NB4 (cell line): ENCODE measurements around the gene PPP1R9B.
A peak's percentile ranks its signal among the peaks of the same experiment; 100 is the strongest.

Experiments used
- DNase-seq: peaks from one replicate; pipeline ENCODE4 v3.0.0; 2010; ENCODE audit warnings: low read depth
- H3K4me3 ChIP-seq: one replicate; pipeline ENCODE4 v1.5.1; 2011; ENCODE audit warnings: mild to moderate bottlenecking, low read depth, low read length, moderate library complexity
- CTCF ChIP-seq: IDR thresholded peaks from one replicate; pipeline ENCODE4 v1.5.1; 2012; ENCODE audit warnings: low read depth, low read length
- MYC ChIP-seq: IDR thresholded peaks from 2 replicates; pipeline ENCODE4 v1.6.1; 2011; ENCODE audit warnings: low read depth, low read length
- POLR2A ChIP-seq: IDR thresholded peaks from 2 replicates; pipeline ENCODE4 v1.6.1; 2011; ENCODE audit warnings: mild to moderate bottlenecking; ENCODE audit not compliant: insufficient read length; ENCODE audit errors: extremely low read depth
- TF ChIP-seq, protein P1 (sequence below): IDR thresholded peaks from 2 replicates; pipeline ENCODE4 v1.6.1; 2011; ENCODE audit warnings: low read depth, low read length

The PPP1R9B gene

GRCh38 chr17:50094753-50095619 is 55.5 kb downstream of the PPP1R9B start, which contains the start of gene PDK2:
TSS of gene PDK2 (plus strand) at chr17:50095351. CDS start at chr17:50095436, 85 bp downstream.
- H3K4me3 ChIP-seq = no peak within 1 kb of the TSS
- DNase-seq = peak; percentile 45
- TF ChIP-seq, protein P1, sequence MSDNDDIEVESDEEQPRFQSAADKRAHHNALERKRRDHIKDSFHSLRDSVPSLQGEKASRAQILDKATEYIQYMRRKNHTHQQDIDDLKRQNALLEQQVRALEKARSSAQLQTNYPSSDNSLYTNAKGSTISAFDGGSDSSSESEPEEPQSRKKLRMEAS = peak; percentile 77
- no peak for TF ChIP-seq CTCF

GRCh38 chr17:50094243-50094752 is 56.2 kb downstream of the PPP1R9B start:
- DNase-seq = peak; percentile 78
- peak; percentile 61 for TF ChIP-seq CTCF
- TF ChIP-seq, protein P1 = no peak
- TF ChIP-seq POLR2A = no peak
- TF ChIP-seq MYC = no peak
- no peak overlapping the region for H3K4me3 ChIP-seq

- no peak for DNase-seq
- no peak overlapping the region for H3K4me3 ChIP-seq
- TF ChIP-seq MYC (no peak), POLR2A (no peak), CTCF (no peak)
- TF ChIP-seq, protein P1 = no peak
Measured at GRCh38 chr17:50093807-50094206, 56.7 kb downstream of the PPP1R9B start.

DNA sequence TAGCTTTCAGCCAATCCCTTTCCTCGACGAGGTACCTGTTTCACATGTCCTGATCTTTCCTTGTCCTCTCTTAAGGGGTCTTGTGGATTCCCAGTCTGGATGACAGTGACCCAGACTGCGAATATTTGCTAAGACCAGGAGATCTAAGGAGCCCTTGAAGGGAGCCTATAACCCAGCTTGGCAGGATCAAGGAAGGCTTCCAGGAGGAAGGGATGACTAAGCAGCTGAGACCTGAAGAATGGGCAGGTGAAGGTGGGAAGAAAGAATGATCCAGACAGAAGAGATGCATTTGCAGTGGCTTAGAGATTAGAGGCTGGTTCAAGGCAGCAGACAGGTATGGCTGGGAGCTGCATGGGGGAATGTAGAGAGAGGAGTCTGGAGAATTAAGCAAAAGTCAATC is 57.2 kb downstream of the PPP1R9B start:
- no peak for TF ChIP-seq CTCF
- TF ChIP-seq POLR2A = no peak
- TF ChIP-seq, protein P1 = no peak
- no peak for TF ChIP-seq MYC
- H3K4me3 ChIP-seq = no peak overlapping the region
- DNase-seq = no peak

DNA sequence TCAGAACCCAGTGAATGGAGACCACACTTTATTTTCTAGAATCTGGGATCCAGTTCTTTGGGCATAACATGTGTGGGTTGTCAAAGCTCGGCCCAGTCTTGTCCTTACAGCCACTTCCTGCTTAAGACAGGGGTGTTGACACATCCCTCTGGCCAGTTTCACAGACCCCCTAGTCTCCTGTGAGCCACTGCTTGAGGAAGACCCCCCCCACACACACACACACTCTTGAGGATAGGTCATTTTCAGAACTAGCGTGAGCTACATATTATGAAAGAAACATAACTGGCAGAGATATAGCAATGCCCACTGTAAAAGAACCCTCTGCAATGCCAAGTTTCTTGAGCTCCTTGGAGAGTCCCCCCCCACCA is 58.6 kb downstream of the PPP1R9B start:
- no peak for DNase-seq
- TF ChIP-seq POLR2A (no peak), MYC (no peak), CTCF (no peak)
- TF ChIP-seq, protein P1 = no peak
- H3K4me3 ChIP-seq = no peak overlapping the region
